Stimulated activated naive B cell treated with anti-CD40 and anti-IgM and Interleukin-4, amounts not matched to agents 10 μg/mL and 1 μg/mL and 100 μg/mL, for 72 hours (primary cell): ENCODE data around the gene KCNC1.

Source experiments
- ATAC-seq, 2 donors: fragments of 150-1000 bp; cut with Tn5 transposase; replicated peaks; 2 replicates each; pipeline ENCODE4 v1.10.0; 2021; ENCODE audit warnings: moderate library complexity in 1 of 2
- DNase-seq: peaks from one replicate; pipeline ENCODE4 v3.0.0; 2021
- H3K27ac Mint-ChIP-seq: one replicate; pipeline ENCODE4 v1.8.0; 2022; ENCODE audit warnings: mild to moderate bottlenecking, mixed read lengths
- H3K27me3 Mint-ChIP-seq, 2 donors: one replicate each; pipeline ENCODE4 v1.8.0; 2022; ENCODE audit warnings: mixed read lengths in 2 of 2
- H3K36me3 Mint-ChIP-seq, 2 donors: one replicate each; pipeline ENCODE4 v1.8.0; 2022; ENCODE audit warnings: mixed read lengths in 2 of 2, mild to moderate bottlenecking in 1 of 2
- H3K4me1 Mint-ChIP-seq, 2 donors: one replicate each; pipeline ENCODE4 v1.8.0; 2022; ENCODE audit warnings: mixed read lengths in 2 of 2, mild to moderate bottlenecking in 1 of 2
- H3K4me3 Mint-ChIP-seq, 2 donors: one replicate each; pipeline ENCODE4 v1.8.0; 2022; ENCODE audit warnings: mild to moderate bottlenecking in 2 of 2, mixed read lengths in 2 of 2, moderate library complexity in 1 of 2
- H3K9me3 Mint-ChIP-seq, 2 donors: one replicate each; pipeline ENCODE4 v1.8.0; 2022; ENCODE audit warnings: mixed read lengths in 2 of 2, mild to moderate bottlenecking in 1 of 2

Gene KCNC1

GRCh38 chr11:17734418-17734911 lies at the start of gene KCNC1:
TSS of gene KCNC1 (plus strand) at chr11:17734781. CDS start at chr11:17736003, 1,222 bp downstream.
- Mint-ChIP-seq H3K4me1 (peaks cover 7 to 12% of the 10 kb centered on the region in 2 donors), H3K4me3 (peak within 1 kb of the TSS; percentile 73 to 83), H3K27ac (peak within 1 kb of the TSS; percentile 34), H3K27me3 (peaks cover 52 to 57% of the 10 kb centered on the region in 2 donors), H3K9me3 (peaks cover 0 to 2% of the 10 kb centered on the region in 2 donors), H3K36me3 (peaks cover 2 to 4% of the 10 kb centered on the region in 2 donors)
- DNase-seq (no peak), ATAC-seq (peak in 1 of 2 donors; percentile 17)

GRCh38 chr11:17686231-17686980 lies 48.2 kb upstream of the KCNC1 start:
- H3K27ac Mint-ChIP-seq = no peak overlapping the region

GRCh38 chr11:17687946-17688670 lies 46.5 kb upstream of the KCNC1 start:
- H3K9me3 Mint-ChIP-seq = no peaks in the 10 kb centered on the region
- H3K36me3 Mint-ChIP-seq = no peaks in the 10 kb centered on the region
- peaks cover 9 to 29% of the 10 kb centered on the region in 2 donors for H3K27me3 Mint-ChIP-seq

More at GRCh38 chr11:17686231-17686980, 48.2 kb upstream of the KCNC1 start:
- Mint-ChIP-seq H3K36me3 (no peaks in the 10 kb centered on the region), H3K27me3 (peaks cover 4 to 20% of the 10 kb centered on the region in 2 donors), H3K9me3 (no peaks in the 10 kb centered on the region), H3K4me1 (no peaks in the 10 kb centered on the region), H3K4me3 (no peak overlapping the region)
- DNase-seq (no peak), ATAC-seq (no peak)

GRCh38 chr11:17691550-17691949 lies 43.0 kb upstream of the KCNC1 start:
- ATAC-seq (no peak), DNase-seq (no peak)
- Mint-ChIP-seq H3K4me1 (peaks cover 4 to 5% of the 10 kb centered on the region in 2 donors), H3K4me3 (no peak overlapping the region), H3K9me3 (no peaks in the 10 kb centered on the region), H3K27me3 (peaks cover 32 to 41% of the 10 kb centered on the region in 2 donors), H3K27ac (no peak overlapping the region), H3K36me3 (no peaks in the 10 kb centered on the region)

More at GRCh38 chr11:17687946-17688670, 46.5 kb upstream of the KCNC1 start:
- DNase-seq (no peak), ATAC-seq (no peak)
- Mint-ChIP-seq H3K4me3 (no peak overlapping the region), H3K27ac (no peak overlapping the region), H3K4me1 (no peaks in the 10 kb centered on the region)

- Mint-ChIP-seq H3K4me1 (peaks cover 4 to 5% of the 10 kb centered on the region in 2 donors), H3K27me3 (peaks cover 36 to 41% of the 10 kb centered on the region in 2 donors), H3K9me3 (no peaks in the 10 kb centered on the region), H3K36me3 (no peaks in the 10 kb centered on the region), H3K4me3 (no peak overlapping the region), H3K27ac (no peak overlapping the region)
- DNase-seq (no peak), ATAC-seq (no peak)
Measured at GRCh38 chr11:17691976-17692375, 42.6 kb upstream of the KCNC1 start.

- ATAC-seq (no peak), DNase-seq (no peak)
- H3K4me1 Mint-ChIP-seq = peaks cover 4 to 5% of the 10 kb centered on the region in 2 donors
- H3K36me3 Mint-ChIP-seq = no peaks in the 10 kb centered on the region
- H3K4me3 Mint-ChIP-seq = no peak overlapping the region
- H3K9me3 Mint-ChIP-seq = no peaks in the 10 kb centered on the region
- H3K27ac Mint-ChIP-seq = no peak overlapping the region
- H3K27me3 Mint-ChIP-seq = peaks cover 42 to 48% of the 10 kb centered on the region in 2 donors
Measured at GRCh38 chr11:17692931-17693330, 41.6 kb upstream of the KCNC1 start.

GRCh38 chr11:17693531-17693930 lies 41.0 kb upstream of the KCNC1 start:
- no peaks in the 10 kb centered on the region for H3K36me3 Mint-ChIP-seq
- no peak overlapping the region for H3K4me3 Mint-ChIP-seq

GRCh38 chr11:17694494-17695110 lies 40.0 kb upstream of the KCNC1 start:
- Mint-ChIP-seq H3K36me3 (no peaks in the 10 kb centered on the region), H3K4me3 (no peak overlapping the region), H3K27me3 (peaks cover 42 to 53% of the 10 kb centered on the region in 2 donors), H3K27ac (no peak overlapping the region), H3K4me1 (peaks cover 4 to 5% of the 10 kb centered on the region in 2 donors), H3K9me3 (no peaks in the 10 kb centered on the region)
- ATAC-seq (no peak), DNase-seq (no peak)

More at GRCh38 chr11:17693531-17693930, 41.0 kb upstream of the KCNC1 start:
- DNase-seq = no peak
- no peak overlapping the region for H3K27ac Mint-ChIP-seq
- H3K27me3 Mint-ChIP-seq = peaks cover 42 to 53% of the 10 kb centered on the region in 2 donors
- peaks cover 4 to 5% of the 10 kb centered on the region in 2 donors for H3K4me1 Mint-ChIP-seq
- no peak for ATAC-seq
- H3K9me3 Mint-ChIP-seq = no peaks in the 10 kb centered on the region

GRCh38 chr11:17695454-17696441 lies 38.8 kb upstream of the KCNC1 start:
- peaks cover 4 to 5% of the 10 kb centered on the region in 2 donors for H3K4me1 Mint-ChIP-seq
- no peaks in the 10 kb centered on the region for H3K9me3 Mint-ChIP-seq
- no peak overlapping the region for H3K4me3 Mint-ChIP-seq
- no peak overlapping the region for H3K27ac Mint-ChIP-seq
- DNase-seq (no peak), ATAC-seq (no peak)
- H3K36me3 Mint-ChIP-seq = no peaks in the 10 kb centered on the region
- H3K27me3 Mint-ChIP-seq = peaks cover 42 to 53% of the 10 kb centered on the region in 2 donors

GRCh38 chr11:17696741-17697140 lies 37.8 kb upstream of the KCNC1 start:
- Mint-ChIP-seq H3K4me1 (peaks cover 4 to 5% of the 10 kb centered on the region in 2 donors), H3K9me3 (no peaks in the 10 kb centered on the region), H3K36me3 (no peaks in the 10 kb centered on the region), H3K4me3 (no peak overlapping the region), H3K27me3 (peaks cover 40 to 50% of the 10 kb centered on the region in 2 donors), H3K27ac (no peak overlapping the region)
- DNase-seq (no peak), ATAC-seq (no peak)

- Mint-ChIP-seq H3K27ac (no peak overlapping the region), H3K4me1 (peaks cover 4 to 5% of the 10 kb centered on the region in 2 donors), H3K9me3 (no peaks in the 10 kb centered on the region), H3K27me3 (peaks cover 35 to 44% of the 10 kb centered on the region in 2 donors), H3K4me3 (no peak overlapping the region), H3K36me3 (no peaks in the 10 kb centered on the region)
- no peak for DNase-seq
- no peak for ATAC-seq
Measured at GRCh38 chr11:17697175-17697949, 37.2 kb upstream of the KCNC1 start.

GRCh38 chr11:17699147-17700114 lies 35.1 kb upstream of the KCNC1 start:
- H3K27ac Mint-ChIP-seq = no peak overlapping the region

More at GRCh38 chr11:17699147-17700114, 35.1 kb upstream of the KCNC1 start:
- Mint-ChIP-seq H3K4me3 (no peak overlapping the region), H3K4me1 (peaks cover 4 to 5% of the 10 kb centered on the region in 2 donors), H3K9me3 (peaks cover 6 to 7% of the 10 kb centered on the region in 2 donors), H3K36me3 (no peaks in the 10 kb centered on the region), H3K27me3 (peaks cover 29 to 34% of the 10 kb centered on the region in 2 donors)
- DNase-seq (no peak), ATAC-seq (no peak)
